Activated naive CD4-positive, alpha-beta T cell treated with anti-CD3 and anti-CD28 coated beads, Interleukin-2, amount 50 U/mL, for 72 hours (primary cell): ENCODE data around the gene RAB37. TPM values are rescaled to one million over a fixed set of nuclear protein-coding genes. Genes with fewer than 3 reads are reported as not detected.

Experiments
- ATAC-seq, 2 donors: fragments of 150-1000 bp; cut with Tn5 transposase; 2 replicates each; pipeline ENCODE4 v1.10.0; 2021; ENCODE audit warnings: mild to moderate bottlenecking in 2 of 2, moderate library complexity in 2 of 2
- DNase-seq, 2 donors: peaks; one replicate each; pipeline ENCODE4 v3.0.0; 2021 to 2022; ENCODE audit warnings: low spot score in 2 of 2
- H3K27ac Mint-ChIP-seq, 2 donors: one replicate each; pipeline ENCODE4 v1.8.0; 2022; ENCODE audit warnings: mild to moderate bottlenecking in 2 of 2, mixed read lengths in 2 of 2
- H3K36me3 Mint-ChIP-seq, 2 donors: one replicate each; pipeline ENCODE4 v1.8.0; 2022; ENCODE audit warnings: mixed read lengths in 2 of 2
- H3K9me3 Mint-ChIP-seq, 2 donors: one replicate each; pipeline ENCODE4 v1.8.0; 2022; ENCODE audit warnings: mixed read lengths in 2 of 2
- total RNA-seq, 2 donors: library from RNA; stranded (reverse); gene quantifications; one replicate each; pipeline ENCODE4 v1.2.3, GENCODE V29; 2022

RAB37 gene
- total RNA-seq, 2 donors from 2014 or later = 3.4 to 4.0 TPM

GRCh38 chr17:74795327-74796020 lies 58.4 kb downstream of the RAB37 start:
- Mint-ChIP-seq H3K9me3 (no peaks in the 10 kb centered on the region), H3K27ac (peak overlapping the region in 1 of 2 donors; percentile 60), H3K36me3 (peaks cover 0 to 3% of the 10 kb centered on the region in 2 donors)
- ATAC-seq = no peak
- DNase-seq = no peak

- DNase-seq (no peak), ATAC-seq (no peak)
- Mint-ChIP-seq H3K27ac (peak overlapping the region in 1 of 2 donors; percentile 1), H3K9me3 (no peaks in the 10 kb centered on the region), H3K36me3 (no peaks in the 10 kb centered on the region)
These were observed 59.2 kb downstream of the RAB37 start for GRCh38 chr17:74796211-74796610.

- DNase-seq (no peak), ATAC-seq (no peak)
- Mint-ChIP-seq H3K9me3 (no peaks in the 10 kb centered on the region), H3K36me3 (no peaks in the 10 kb centered on the region), H3K27ac (no peak overlapping the region)
These were observed 59.8 kb downstream of the RAB37 start for GRCh38 chr17:74796866-74797265.

Other genes starting within 250 kb of the RAB37 start
- gene CD300LB, start 205.8 kb upstream of the RAB37 start, total RNA-seq = not detected
- under 1 TPM in 1 of 2 donors, not detected in 1; 0.25 TPM for gene CD300C, start 191.1 kb upstream of the RAB37 start, total RNA-seq
- gene CD300H, start 169.7 kb upstream of the RAB37 start, total RNA-seq = not detected
- gene CD300LD, start 145.0 kb upstream of the RAB37 start, total RNA-seq = not detected
- gene CD300E, start 113.5 kb upstream of the RAB37 start, total RNA-seq = not detected
- gene CD300LF, start 24.3 kb upstream of the RAB37 start, total RNA-seq = not detected
- gene NHERF1, start 11.4 kb downstream of the RAB37 start, total RNA-seq = 100 to 1,000 TPM in 1 of 2 donors, 10 to 100 TPM in 1; 59.0 to 114 TPM
- 10 to 100 TPM; 38.2 to 57.2 TPM for gene NAT9, start 39.1 kb downstream of the RAB37 start, total RNA-seq
- gene GRIN2C, start 122.6 kb downstream of the RAB37 start, total RNA-seq = under 1 TPM in 1 of 2 donors, not detected in 1; 0.87 TPM
- gene FDXR, start 135.7 kb downstream of the RAB37 start, total RNA-seq = 10 to 100 TPM; 30.9 to 96.3 TPM
- gene FADS6, start 156.4 kb downstream of the RAB37 start, total RNA-seq = not detected
- gene USH1G, start 186.0 kb downstream of the RAB37 start, total RNA-seq = not detected
- not detected for gene OTOP2, start 187.0 kb downstream of the RAB37 start, total RNA-seq
- not detected for gene OTOP3, start 198.6 kb downstream of the RAB37 start, total RNA-seq
- gene HID1, start 235.5 kb downstream of the RAB37 start, total RNA-seq = 1 to 10 TPM; 1.6 to 2.8 TPM